IMR-90 (cell line): ENCODE data around the gene STIM1. TPM values are rescaled to one million over a fixed set of nuclear protein-coding genes. Genes with fewer than 3 reads are reported as not detected.
A peak's percentile ranks its signal among the peaks of the same experiment; 100 is the strongest.

Experiments
- ATAC-seq: fragments of 200-7000 bp; cut with Tn5 transposase; 2 replicates; pipeline ENCODE4 v1.9.1; 2020; ENCODE audit warnings: low read depth, mild to moderate bottlenecking, moderate library complexity
- BruUV-seq: library from RNA; stranded (reverse); fragments of 400-500 nt; replicated peaks from 2 replicates; lab custom pipeline; 2021; lab: Mats Ljungman, UMichigan
- CTCF ChIA-PET: fragments of 300-600 bp; formaldehyde crosslinking; extraction: SDS; loops from one replicate; lab custom pipeline; 2021; ENCODE audit warnings: antibody characterized with exemption; lab: Yijun Ruan, JAX
- POLR2A ChIA-PET: fragments of 300-600 bp; sonication (Branson Sonifier 250); formaldehyde crosslinking; loops from one replicate; lab custom pipeline; 2022; ENCODE audit warnings: antibody characterized with exemption; ENCODE audit not compliant: unreplicated experiment; lab: Charles Lee
- DNase-seq: peaks from one replicate; pipeline ENCODE4 v3.0.0; 2013
- H2AFZ ChIP-seq: replicated peaks from 2 replicates; pipeline ENCODE3; 2013; ENCODE audit warnings: low read length, mild to moderate bottlenecking; ENCODE audit not compliant: poor library complexity
- H2AK5ac ChIP-seq: 2 replicates; pipeline ENCODE4 v1.6.1; 2013; ENCODE audit warnings: low read depth, low read length, inconsistent platforms
- H2AK9ac ChIP-seq: replicated peaks from 2 replicates; pipeline ENCODE3; 2013; ENCODE audit warnings: mild to moderate bottlenecking, low read depth, low read length, moderate library complexity; ENCODE audit not compliant: poor library complexity
- H2BK120ac ChIP-seq: 2 replicates; pipeline ENCODE4 v1.6.1; 2013; ENCODE audit warnings: low read depth, low read length, inconsistent platforms
- H2BK15ac ChIP-seq: 3 replicates; pipeline ENCODE4 v1.6.1; 2013; ENCODE audit warnings: low read depth, low read length, inconsistent platforms
- H2BK20ac ChIP-seq: 2 replicates; pipeline ENCODE4 v1.6.1; 2013; ENCODE audit warnings: low read depth, mild to moderate bottlenecking, inconsistent platforms, low read length, moderate library complexity
- H2BK5ac ChIP-seq: 2 replicates; pipeline ENCODE4 v1.6.1; 2013; ENCODE audit warnings: mild to moderate bottlenecking, low read depth, low read length, inconsistent platforms; ENCODE audit not compliant: poor library complexity, severe bottlenecking
- H3K14ac ChIP-seq: replicated peaks from 2 replicates; pipeline ENCODE4 v1.6.1; 2013; ENCODE audit warnings: low read depth, low read length, inconsistent platforms
- H3K18ac ChIP-seq: 2 replicates; pipeline ENCODE4 v1.6.1; 2013; ENCODE audit warnings: low read depth, low read length, control low read depth
- H3K23ac ChIP-seq: 2 replicates; pipeline ENCODE4 v1.6.1; 2013; ENCODE audit warnings: low read depth, low read length, inconsistent platforms
- H3K27ac ChIP-seq: 2 replicates; pipeline ENCODE4 v1.5.1; 2013; ENCODE audit warnings: mild to moderate bottlenecking, control low read depth, low read length; ENCODE audit not compliant: insufficient read depth
- H3K27me3 ChIP-seq: 2 replicates; pipeline ENCODE4 v1.6.1; 2013; ENCODE audit warnings: low read length; ENCODE audit not compliant: control insufficient read depth, insufficient read depth
- H3K36me3 ChIP-seq: 2 replicates; pipeline ENCODE4 v1.6.1; 2013; ENCODE audit warnings: low read length, mixed read lengths; ENCODE audit not compliant: control insufficient read depth, insufficient read depth
- H3K4ac ChIP-seq: 2 replicates; pipeline ENCODE4 v1.6.1; 2013; ENCODE audit warnings: low read depth, low read length, inconsistent platforms
- H3K4me1 ChIP-seq: 2 replicates; pipeline ENCODE4 v1.6.1; 2013; ENCODE audit warnings: low read length, mixed read lengths; ENCODE audit not compliant: control insufficient read depth, insufficient read depth
- H3K4me2 ChIP-seq: 2 replicates; pipeline ENCODE4 v1.6.1; 2013; ENCODE audit warnings: low read depth, mild to moderate bottlenecking, control low read depth, low read length, moderate library complexity
- H3K4me3 ChIP-seq: 2 replicates; pipeline ENCODE4 v1.5.1; 2013; ENCODE audit warnings: low read depth, mild to moderate bottlenecking, control low read depth, low read length, moderate library complexity; ENCODE audit not compliant: insufficient read depth
- H3K56ac ChIP-seq: 2 replicates; pipeline ENCODE4 v1.6.1; 2013; ENCODE audit warnings: low read length, inconsistent platforms; ENCODE audit not compliant: insufficient read depth; ENCODE audit errors: extremely low read depth
- H3K79me1 ChIP-seq, 2 experiments: 2 replicates each; pipeline ENCODE4 v1.6.1; 2013; ENCODE audit warnings: low read length in 2 of 2, inconsistent platforms in 1 of 2, low read depth in 1 of 2
- H3K9ac ChIP-seq: 2 replicates; pipeline ENCODE4 v1.6.1; 2013; ENCODE audit warnings: low read depth, low read length, control low read depth
- H3K9me1 ChIP-seq: 2 replicates; pipeline ENCODE4 v1.6.1; 2013; ENCODE audit warnings: low read length, inconsistent platforms; ENCODE audit not compliant: insufficient read depth
- H3K9me3 ChIP-seq: 2 replicates; pipeline ENCODE4 v1.6.1; 2013; ENCODE audit warnings: low read length; ENCODE audit not compliant: control insufficient read depth, insufficient read depth
- H4K20me1 ChIP-seq: 2 replicates; pipeline ENCODE4 v1.6.1; 2013; ENCODE audit warnings: low read length, inconsistent platforms; ENCODE audit not compliant: insufficient read depth
- H4K5ac ChIP-seq: 2 replicates; pipeline ENCODE4 v1.6.1; 2013; ENCODE audit warnings: mild to moderate bottlenecking, low read depth, low read length, control low read depth
- H4K8ac ChIP-seq, 2 experiments: 2 replicates each; pipeline ENCODE4 v1.6.1; 2013; ENCODE audit warnings: low read depth in 2 of 2, low read length in 2 of 2, control low read depth in 1 of 2, inconsistent platforms in 1 of 2
- H4K91ac ChIP-seq: 2 replicates; pipeline ENCODE4 v1.6.1; 2013; ENCODE audit warnings: low read depth, low read length, inconsistent platforms; ENCODE audit not compliant: insufficient read depth
- CEBPB ChIP-seq: IDR thresholded peaks from 2 replicates; pipeline ENCODE4 v1.6.1; 2012; ENCODE audit warnings: low read depth, low read length, improper control_type of control experiment
- CTCF ChIP-seq: conservative IDR thresholded peaks from 2 replicates; pipeline ENCODE4 v1.5.1; 2012; ENCODE audit warnings: mild to moderate bottlenecking, low read depth, low read length, improper control_type of control experiment
- MAFK ChIP-seq: IDR thresholded peaks from 2 replicates; pipeline ENCODE4 v1.6.1; 2012; ENCODE audit warnings: low read depth, low read length, improper control_type of control experiment
- MAZ ChIP-seq: IDR thresholded peaks from 2 replicates; pipeline ENCODE4 v1.6.1; 2012; ENCODE audit warnings: low read depth, mild to moderate bottlenecking, low read length, improper control_type of control experiment, moderate library complexity, borderline replicate concordance
- RFX5 ChIP-seq: IDR thresholded peaks from 2 replicates; pipeline ENCODE4 v1.8.0; 2012; ENCODE audit warnings: low read depth, mild to moderate bottlenecking, low read length, moderate library complexity
- SMC3 ChIP-seq: fragments of 150-350 bp; IDR thresholded peaks from 2 replicates; pipeline ENCODE4 v1.6.1; 2016; ENCODE audit warnings: low read depth, mild to moderate bottlenecking, antibody characterized with exemption, low read length, moderate library complexity
- WGBS, 2 experiments: methylation state at CpG; one replicate each; pipeline versions ENCODE4 v1.1.5 to v1.1.7; 2013; ENCODE audit warnings: missing lambda C conversion rate in 2 of 2; ENCODE audit not compliant: insufficient read length in 1 of 2; ENCODE audit errors: extremely low coverage in 2 of 2; 5-methylcytosine and 5-hydroxymethylcytosine counted together
- dilution Hi-C: fragments of 300-500 bp; cut with HindIII; formaldehyde crosslinking; loops from one replicate; pipeline ENCODE4 v1.14.3; 2018; ENCODE audit warnings: low sequenced_read_pairs; ENCODE audit not compliant: unreplicated experiment
- in situ Hi-C: fragments of 300-500 bp; cut with MboI; formaldehyde crosslinking; loops from 3 replicates; pipeline ENCODE4 v1.14.3; 2019; ENCODE audit warnings: low sequenced_read_pairs, inconsistent platforms, mixed read lengths
- intact Hi-C: fragments of 100-400 bp; cut with micrococcal nuclease; formaldehyde crosslinking; loops from 2 replicates; pipeline ENCODE4 v1.10.0; 2022
- polyA plus RNA-seq, 3 experiments: library from polyadenylated mRNA; depleted of rRNA; stranded (reverse); fragments of >200 nt; gene quantifications; 2 replicates each; pipeline ENCODE4 v1.2.3, GENCODE V29; 2012; ENCODE audit warnings: low replicate concordance in 1 of 3
- total RNA-seq: library from RNA; depleted of rRNA; stranded (reverse); fragments of >200 nt; gene quantifications from 2 replicates; pipeline ENCODE4 v1.2.3, GENCODE V29; 2012

STIM1 gene
- total and polyA plus RNA-seq, 2 of the 4 experiments (the other 2 are of a cell fraction), result 17.9 to 23.0 TPM

- Histone ChIP-seq H2BK120ac (no peak overlapping the region), H2AFZ (no peak overlapping the region), H4K8ac (no peak overlapping the region), H3K18ac (no peak overlapping the region), H3K9ac (no peak overlapping the region), H4K5ac (no peak overlapping the region), H3K27me3 (no peaks in the 10 kb centered on the region), H2BK15ac (no peak overlapping the region), H3K4me3 (no peak overlapping the region), H4K20me1 (no peaks in the 10 kb centered on the region), H2AK5ac (no peak overlapping the region), H3K56ac (no peak overlapping the region), H4K91ac (no peak overlapping the region), H2BK5ac (no peak overlapping the region), H3K9me3 (no peaks in the 10 kb centered on the region), H3K9me1 (0 out of 2 replicates have a peak, but pooled peaks cover 3% of the 10 kb centered on the region), H2AK9ac (no peak overlapping the region), H3K4me1 (0 out of 2 replicates have a peak, but pooled peaks cover 2% of the 10 kb centered on the region), H3K4me2 (no peak overlapping the region), H3K36me3 (peaks cover 1% of the 10 kb centered on the region), H2BK20ac (no peak overlapping the region), H3K14ac (no peak overlapping the region), H3K23ac (no peak overlapping the region), H3K4ac (no peak overlapping the region), H3K79me1 (no peaks in the 10 kb centered on the region; a peak in 1 of 4 replicates), H3K27ac (no peak overlapping the region)
- ATAC-seq, result peak; percentile 46
- BruUV-seq, result no TSS peak
- TF ChIP-seq CTCF (no peak), MAFK (no peak), RFX5 (no peak), CEBPB (no peak), MAZ (no peak), SMC3 (no peak)
- no CpG with 5 or more reads among the region's 4 CpGs for WGBS, 2 experiments
- ChIA-PET CTCF (no interaction called here), POLR2A (no interaction called here)
- in situ Hi-C loops, result no loop called here
- dilution Hi-C loops, result no loop called here
- no peak for DNase-seq
- intact Hi-C loops, result no loop called here
These were observed 39.6 kb upstream of the STIM1 start for GRCh38 chr11:3815845-3816244.
